Stimulated activated CD4-positive, alpha-beta T cell treated with anti-CD3 and anti-CD28 coated beads, Interleukin-2, amount 100 ng/mL, for 24 hours (primary cell): ENCODE measurements around the gene SSBP3.
A peak's percentile ranks its signal among the peaks of the same experiment; 100 is the strongest.
"Not testable (repeated sequence)": the region's sequence is repeated elsewhere in the genome, so short reads cannot be mapped to it uniquely, and the experiment has no call there.

ENCODE experiments used
- DNase-seq, 2 donors: peaks; one replicate each; pipeline ENCODE4 v3.0.0-alpha.2; 2020

The SSBP3 gene

GRCh38 chr1:54239035-54239383 is 167.2 kb downstream of the SSBP3 start:
- DNase-seq, result no peak

DNA sequence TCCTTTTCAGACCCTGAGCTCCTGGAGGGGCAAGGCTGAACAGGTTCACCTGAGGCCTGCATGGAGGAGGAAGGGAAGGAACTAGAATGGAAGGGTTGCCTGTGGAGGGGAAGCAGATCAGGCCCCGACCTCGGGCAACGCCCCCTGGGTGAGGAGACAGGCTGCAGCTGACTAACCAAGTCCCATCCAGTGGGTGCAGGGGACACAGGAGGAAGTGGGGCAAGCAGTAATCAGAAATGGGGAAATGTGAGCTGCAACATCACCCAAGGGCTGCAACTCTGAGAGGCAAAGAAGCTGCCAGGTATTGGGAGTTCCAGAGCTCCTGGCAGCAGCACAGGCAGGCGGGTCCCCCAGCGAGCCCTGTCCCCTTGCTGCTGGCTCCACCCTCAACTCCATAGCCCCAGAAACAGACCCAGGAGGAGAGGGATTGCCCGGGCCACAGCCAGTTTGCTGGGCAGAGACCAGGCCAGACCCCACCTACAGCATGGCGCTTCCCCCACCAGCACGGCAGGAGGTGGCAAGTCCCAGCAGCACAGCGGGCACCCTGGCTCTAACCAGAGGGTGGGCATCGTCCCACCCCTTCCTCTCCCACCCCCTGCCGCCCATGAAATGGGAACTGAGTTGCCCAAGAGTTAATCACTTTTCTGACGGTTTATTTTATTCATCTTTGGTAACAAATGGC is 167.7 kb downstream of the SSBP3 start:
- no peak for DNase-seq

DNA sequence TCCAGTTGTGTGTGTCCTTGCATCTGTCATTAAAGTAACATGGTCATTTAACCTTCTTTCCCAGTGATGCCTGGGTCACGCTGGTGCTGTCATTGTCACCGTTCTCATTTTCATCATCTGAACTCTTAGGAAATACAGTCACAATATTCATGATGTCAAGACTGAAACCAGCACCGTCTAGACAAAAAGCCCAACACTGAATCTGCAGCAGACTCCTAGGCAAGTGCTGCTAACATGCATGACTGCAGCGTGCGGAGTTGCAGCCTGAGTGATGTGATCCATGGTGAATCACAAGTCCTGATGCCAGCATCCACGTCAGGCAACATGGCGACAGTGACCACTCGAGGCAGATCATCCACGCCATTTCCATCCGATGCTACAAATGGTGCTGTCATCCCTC is 168.6 kb downstream of the SSBP3 start:
- no peak for DNase-seq

GRCh38 chr1:54234284-54234683 is 171.9 kb downstream of the SSBP3 start:
- DNase-seq, result no peak

DNA sequence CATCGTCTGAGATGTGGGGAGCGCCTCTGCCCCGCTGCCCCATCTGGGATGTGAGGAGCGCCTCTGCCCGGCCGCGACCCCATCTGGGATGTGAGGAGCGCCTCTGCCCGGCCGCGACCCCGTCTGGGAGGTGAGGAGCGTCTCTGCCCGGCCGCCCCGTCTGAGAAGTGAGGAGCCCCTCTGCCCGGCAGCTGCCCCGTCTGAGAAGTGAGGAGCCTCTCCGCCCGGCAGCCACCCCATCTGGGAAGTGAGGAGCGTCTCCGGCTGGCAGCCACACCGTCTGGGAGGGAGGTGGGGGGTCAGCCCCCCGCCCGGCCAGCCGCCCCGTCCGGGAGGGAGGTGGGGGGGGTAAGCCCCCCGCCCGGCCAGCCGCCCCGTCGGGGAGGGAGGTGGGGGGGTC is 173.0 kb downstream of the SSBP3 start:
- not testable (repeated sequence) for DNase-seq

- DNase-seq, result peak; percentile 44 to 68
Measured at GRCh38 chr1:54230507-54231339, 175.5 kb downstream of the SSBP3 start.

- DNase-seq, result peak; percentile 33 to 40
Measured at GRCh38 chr1:54229281-54229891, 176.8 kb downstream of the SSBP3 start.

DNA sequence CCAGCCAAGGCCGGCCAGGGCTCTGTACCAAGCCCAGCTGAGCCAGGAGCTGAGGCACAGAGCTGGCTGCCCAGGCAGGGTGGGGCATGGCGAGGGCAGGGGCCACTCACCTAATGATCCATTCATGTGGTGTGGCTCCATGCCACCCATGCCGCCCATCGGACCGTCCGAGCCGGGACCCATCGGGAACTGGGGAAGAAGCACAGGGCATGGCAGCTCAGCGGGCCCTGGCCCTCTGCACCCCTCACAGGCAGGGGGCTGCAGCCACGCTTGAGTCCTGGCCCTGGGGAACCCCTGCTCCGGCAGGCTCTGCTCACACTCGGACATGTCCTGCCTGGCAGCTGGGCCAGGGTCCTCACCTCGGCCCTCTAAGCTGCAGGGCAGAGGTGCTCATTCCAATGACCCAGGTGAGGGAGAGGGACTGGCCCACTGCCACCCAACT is 177.5 kb downstream of the SSBP3 start:
- no peak for DNase-seq

GRCh38 chr1:54227891-54228310 is 178.3 kb downstream of the SSBP3 start:
- DNase-seq, result no peak

- DNase-seq, result no peak
Measured at GRCh38 chr1:54227091-54227602, 179.0 kb downstream of the SSBP3 start.

- no peak for DNase-seq
Measured at GRCh38 chr1:54225986-54226559, 180.1 kb downstream of the SSBP3 start.

DNA sequence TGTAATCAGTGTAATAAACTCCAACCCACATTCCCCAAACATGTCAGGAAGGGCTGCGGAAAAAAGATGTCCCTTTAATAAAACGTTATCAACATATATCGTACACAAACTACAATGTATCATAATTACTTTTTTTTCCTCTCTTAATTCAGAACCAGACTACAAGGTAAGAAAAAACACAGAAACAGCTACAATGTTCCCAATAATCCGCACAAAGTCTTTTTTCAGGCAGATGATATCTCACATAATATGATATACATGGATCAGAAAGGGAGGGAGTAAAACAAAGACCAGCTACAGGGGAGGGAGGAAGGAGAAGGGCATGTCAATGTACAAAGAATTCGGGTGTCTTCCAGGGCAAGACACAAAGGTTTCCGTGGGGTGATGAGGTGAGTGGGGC is 180.8 kb downstream of the SSBP3 start:
- no peak for DNase-seq

- DNase-seq, result no peak
Measured at GRCh38 chr1:54224233-54224632, 182.0 kb downstream of the SSBP3 start.

DNA sequence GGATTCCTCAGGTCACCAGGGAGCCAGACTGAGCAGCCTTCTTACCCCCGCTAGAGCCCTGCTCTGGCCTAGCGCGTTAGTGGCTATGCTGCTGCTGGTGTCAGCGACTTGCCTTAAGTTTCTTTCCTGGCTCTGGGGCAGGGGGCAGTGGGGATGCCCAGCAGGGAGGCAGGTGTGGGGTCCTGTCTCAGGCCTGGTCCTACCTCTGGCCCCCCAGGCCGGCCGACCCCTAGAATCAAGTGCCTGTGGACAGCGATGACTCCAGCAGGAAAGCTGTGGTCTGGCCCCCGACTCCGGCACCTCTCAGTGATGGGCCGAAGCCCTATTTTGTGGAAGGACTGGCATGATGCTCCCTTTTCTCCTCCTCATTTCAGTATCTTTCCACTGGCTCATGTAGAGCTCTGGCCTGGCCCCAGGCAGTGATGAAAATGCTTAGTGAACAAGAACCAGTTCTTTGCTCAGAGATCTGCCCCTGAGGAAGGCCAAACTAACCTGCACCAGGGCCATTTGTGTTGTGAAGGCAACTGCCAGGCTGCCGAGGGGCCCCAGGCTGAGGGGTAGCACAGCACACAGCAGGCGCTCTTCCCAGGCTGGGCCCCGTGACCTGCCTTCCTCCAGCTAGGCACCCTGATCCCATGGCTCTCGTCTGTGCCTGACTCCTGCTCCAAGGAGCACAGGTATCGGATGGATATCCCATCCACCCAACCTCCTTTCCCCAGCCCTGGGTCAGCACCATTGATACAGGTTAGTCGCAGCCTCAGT is 182.6 kb downstream of the SSBP3 start:
- DNase-seq, result no peak

DNA sequence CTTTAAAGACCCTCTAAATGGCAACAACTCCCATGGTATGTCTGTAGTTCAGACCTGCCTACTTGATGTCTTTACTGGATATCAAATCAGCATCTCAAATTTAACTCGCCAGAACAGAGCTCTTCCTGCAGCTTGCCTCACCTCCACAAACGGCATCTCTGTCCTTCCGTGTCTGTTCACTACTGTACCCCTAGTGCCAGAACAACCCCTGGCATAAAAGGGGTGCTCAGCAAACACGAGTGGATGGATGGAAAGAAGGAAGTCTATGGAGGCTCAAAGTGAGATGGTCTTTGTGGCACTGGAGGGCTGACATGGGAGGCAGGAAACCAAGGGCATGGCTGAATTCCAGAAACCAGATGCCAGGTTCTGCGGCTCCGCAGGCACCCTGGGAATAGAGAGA is 183.5 kb downstream of the SSBP3 start:
- no peak for DNase-seq

GRCh38 chr1:54221867-54222484 is 184.2 kb downstream of the SSBP3 start:
- DNase-seq, result no peak

GRCh38 chr1:54221113-54221834 is 184.9 kb downstream of the SSBP3 start:
- no peak for DNase-seq

DNA sequence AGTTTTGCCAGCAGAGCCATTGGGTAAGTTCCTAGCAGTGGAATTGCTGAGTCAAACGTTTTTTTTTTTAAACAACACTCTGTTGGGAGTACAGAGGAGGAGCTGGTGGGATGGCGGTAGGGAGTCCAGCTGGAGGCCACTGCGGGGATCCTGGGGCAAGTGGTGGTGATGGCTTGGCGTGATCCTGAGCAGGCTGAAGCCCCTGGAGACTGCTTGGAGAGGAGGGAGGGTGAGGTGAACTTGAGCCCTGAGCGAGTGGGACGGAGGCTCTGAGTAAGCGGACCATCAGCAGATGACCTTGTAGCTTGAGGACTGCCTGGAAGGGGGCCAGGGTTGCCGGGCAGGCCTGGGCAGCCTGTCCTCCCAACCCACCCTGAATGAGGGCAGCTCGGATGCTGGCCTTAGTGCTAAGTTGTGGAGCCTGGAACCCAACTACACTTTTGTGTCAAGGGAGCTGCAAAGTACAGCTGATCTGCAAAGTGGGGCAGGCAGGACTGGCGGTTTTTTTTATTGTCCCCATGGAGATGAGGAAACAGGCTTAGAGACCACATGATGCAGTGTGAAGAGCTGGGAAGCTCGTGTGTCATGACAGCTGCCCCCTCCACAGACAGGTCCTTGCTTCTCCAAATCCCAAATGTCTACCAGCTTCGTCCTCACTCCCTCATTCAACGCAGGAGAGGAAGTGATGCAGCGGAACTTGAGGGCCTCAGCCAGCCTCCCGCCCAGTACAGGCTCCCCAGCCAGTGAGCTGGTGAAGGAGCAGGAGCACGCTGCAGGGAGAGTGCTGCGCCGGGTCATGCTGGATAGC is 186.0 kb downstream of the SSBP3 start:
- DNase-seq, result no peak

DNA sequence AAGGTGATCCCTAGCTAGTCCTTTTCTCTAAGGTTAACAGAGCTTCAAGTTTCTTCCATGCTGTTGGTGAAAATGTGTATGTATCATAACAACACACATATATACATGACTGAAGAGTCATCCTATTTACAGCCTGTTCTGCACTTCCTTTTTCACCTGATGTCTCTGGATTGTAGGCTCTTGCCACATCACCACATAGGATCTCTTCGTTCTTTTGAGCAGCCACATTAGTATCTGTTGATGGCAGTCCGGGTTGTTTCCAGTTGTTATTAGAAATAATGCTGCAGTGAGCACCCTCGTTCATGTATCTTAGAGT is 186.5 kb downstream of the SSBP3 start:
- DNase-seq, result no peak

DNA sequence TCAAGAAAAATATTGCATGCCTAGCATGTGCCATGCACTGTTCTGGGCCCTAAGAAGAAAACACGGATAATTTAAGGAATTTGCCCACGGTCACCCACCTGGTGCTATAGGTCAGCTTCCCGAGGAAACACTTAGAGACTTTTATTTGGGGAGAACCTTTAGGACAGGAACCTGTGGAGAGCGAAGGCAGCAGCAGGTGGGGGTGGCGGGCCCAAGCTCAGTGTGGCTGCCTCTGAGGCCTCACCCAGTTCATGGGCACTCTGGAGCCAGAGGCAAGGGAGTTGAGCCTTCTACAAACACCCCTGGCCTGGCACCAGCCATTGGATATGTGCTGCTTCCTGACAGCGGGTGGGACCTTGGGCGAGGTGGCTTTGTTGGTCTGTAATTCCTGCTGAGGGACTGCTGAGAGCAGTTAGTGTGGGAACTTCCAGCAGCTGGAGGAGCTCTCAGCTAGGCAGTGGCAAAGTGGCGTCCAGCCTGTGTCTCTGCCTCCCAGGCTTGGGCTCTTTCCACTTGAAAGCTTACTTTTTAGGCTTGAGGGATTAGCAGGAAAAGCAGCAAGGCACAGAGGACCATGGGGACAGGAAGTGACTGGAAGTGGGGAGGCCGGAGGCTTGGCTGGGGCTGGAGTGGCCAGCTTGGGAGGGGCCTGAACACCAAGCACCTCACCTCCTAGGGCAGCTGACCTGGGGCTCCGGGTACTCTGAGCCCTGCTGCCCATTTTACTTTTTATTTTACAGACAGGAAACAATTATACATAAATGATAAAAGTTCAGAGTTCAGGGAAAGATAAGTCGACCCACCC is 187.1 kb downstream of the SSBP3 start:
- DNase-seq, result no peak
